Stimulated activated CD8-positive, alpha-beta memory T cell treated with anti-CD3 and anti-CD28 coated beads, Interleukin-2, amount 100 ng/mL, for 48 hours (primary cell): Measurements from ENCODE around the gene MYADML2.
"Not testable (repeated sequence)": the region's sequence is repeated elsewhere in the genome, so short reads cannot be mapped to it uniquely, and the experiment has no call there.

Experiments used
- DNase-seq, 2 donors: peaks; one replicate each; pipeline ENCODE4 v3.0.0-alpha.2; 2020; ENCODE audit warnings: low read depth in 2 of 2

The MYADML2 gene

GRCh38 chr17:81958633-81959342, 11.8 kb upstream of the MYADML2 start:
- no peak for DNase-seq

- no peak for DNase-seq
These were observed 10.8 kb upstream of the MYADML2 start for GRCh38 chr17:81957691-81958432.

GRCh38 chr17:81956607-81957589, 9.9 kb upstream of the MYADML2 start:
- no peak for DNase-seq

- DNase-seq = no peak
These were observed 8.9 kb upstream of the MYADML2 start for GRCh38 chr17:81955756-81956544.

- no peak for DNase-seq
These were observed 8.1 kb upstream of the MYADML2 start for GRCh38 chr17:81955058-81955681.

- DNase-seq = no peak
These were observed 7.4 kb upstream of the MYADML2 start for GRCh38 chr17:81954131-81955057.

- DNase-seq = not testable (repeated sequence)
These were observed 6.4 kb upstream of the MYADML2 start for GRCh38 chr17:81953443-81953842.

GRCh38 chr17:81952792-81953228, 5.8 kb upstream of the MYADML2 start:
- no peak for DNase-seq

GRCh38 chr17:81951785-81952684, 5.0 kb upstream of the MYADML2 start:
- DNase-seq = no peak

- no peak for DNase-seq
These were observed 3.5 kb upstream of the MYADML2 start for GRCh38 chr17:81950501-81950900.

- no peak for DNase-seq
These were observed 1.8 kb upstream of the MYADML2 start for GRCh38 chr17:81948635-81949378.

GRCh38 chr17:81944858-81945257, 2.2 kb downstream of the MYADML2 start:
- no peak for DNase-seq

- no peak for DNase-seq
These were observed 4.9 kb downstream of the MYADML2 start for GRCh38 chr17:81942167-81942553.

GRCh38 chr17:81941484-81942166, 5.4 kb downstream of the MYADML2 start:
- DNase-seq = no peak

- DNase-seq = no peak
These were observed 6.2 kb downstream of the MYADML2 start for GRCh38 chr17:81940538-81941483.

- no peak for DNase-seq
These were observed 7.1 kb downstream of the MYADML2 start for GRCh38 chr17:81939881-81940385.
